AG04449 (cell line): ENCODE measurements around the gene RAB26.

Experiments used
- CTCF ChIA-PET: fragments of 350-600 bp; formaldehyde crosslinking; extraction: SDS; loops from one replicate; lab custom pipeline; 2021; ENCODE audit warnings: antibody characterized with exemption; lab: Yijun Ruan, JAX
- POLR2A ChIA-PET: fragments of 400-600, 350-600 bp; formaldehyde crosslinking; extraction: SDS; loops from one replicate; lab custom pipeline; 2020; ENCODE audit warnings: antibody characterized with exemption, inconsistent platforms; lab: Yijun Ruan, JAX
- DNase-seq: peaks from one replicate; pipeline ENCODE4 v3.0.0-alpha.2; 2010; ENCODE audit warnings: low read depth, low spot score
- H3K4me3 ChIP-seq: 2 replicates; pipeline ENCODE4 v1.5.1; 2011; ENCODE audit warnings: low read depth, mild to moderate bottlenecking, control low read depth, low read length
- TF ChIP-seq, protein P1 (sequence below): IDR thresholded peaks from one replicate; pipeline ENCODE4 v1.5.1; 2011; ENCODE audit warnings: mild to moderate bottlenecking, moderate library complexity, low read length, control low read depth, inconsistent platforms; ENCODE audit not compliant: insufficient read depth; ENCODE audit errors: missing control alignments

Gene RAB26

DNA sequence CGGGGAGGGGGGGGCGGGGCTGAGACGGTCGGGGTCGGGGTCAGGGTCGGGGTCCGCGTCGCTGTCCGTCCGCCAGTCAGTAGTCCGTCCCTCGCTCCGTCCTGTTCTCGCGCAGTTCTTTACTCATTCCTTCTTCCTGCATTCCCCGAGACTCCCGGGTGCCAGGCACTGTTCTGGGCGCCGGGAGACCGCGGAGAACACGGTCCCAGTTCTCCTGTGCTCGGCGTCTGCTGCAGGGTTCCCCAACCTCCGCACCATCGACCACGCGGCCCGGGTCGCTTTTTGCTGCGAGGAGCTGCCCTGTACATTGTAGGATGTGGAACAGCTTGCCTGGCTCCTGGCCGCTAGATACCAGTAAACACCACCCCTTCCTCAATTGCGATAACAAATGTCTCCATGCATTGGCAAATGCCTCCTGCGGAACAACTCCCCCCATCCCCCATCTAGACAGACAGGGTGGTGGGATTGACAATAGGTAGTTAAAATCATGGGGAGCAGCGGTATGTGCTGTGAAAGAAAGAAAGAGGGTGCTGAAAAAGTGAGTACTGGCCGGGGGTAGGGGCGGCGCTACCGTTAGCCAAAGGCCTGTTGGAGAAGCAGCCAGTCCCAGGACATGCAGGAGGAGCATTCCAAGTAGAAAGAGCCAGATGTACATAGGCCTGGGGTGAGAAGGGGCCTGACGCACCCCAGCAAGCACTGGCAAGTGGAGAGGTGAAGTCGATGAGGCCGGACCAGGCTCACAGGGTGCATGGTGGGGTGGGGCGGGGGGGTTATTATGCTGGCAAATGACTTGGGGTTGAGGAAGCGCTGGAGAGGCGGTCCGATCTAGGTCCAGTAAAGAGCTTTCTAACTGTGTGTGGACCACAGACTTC is 7.8 kb downstream of the RAB26 start:
- POLR2A ChIA-PET, result interaction anchor here (0.6 to 2.2 kb wide), 53 partner anchors 7 to 871 kb away, joined by 3 to 36 read pairs (median 4); partner anchors contain the start of genes AMDHD2, BRICD5, FAHD1 and HAGH
- DNase-seq, result no peak
- CTCF ChIA-PET, result interaction anchor here (0.7 to 5.9 kb wide), 3 partner anchors 11 to 153 kb away, joined by 3 to 38 read pairs (median 4); no protein-coding TSS in a partner anchor

DNA sequence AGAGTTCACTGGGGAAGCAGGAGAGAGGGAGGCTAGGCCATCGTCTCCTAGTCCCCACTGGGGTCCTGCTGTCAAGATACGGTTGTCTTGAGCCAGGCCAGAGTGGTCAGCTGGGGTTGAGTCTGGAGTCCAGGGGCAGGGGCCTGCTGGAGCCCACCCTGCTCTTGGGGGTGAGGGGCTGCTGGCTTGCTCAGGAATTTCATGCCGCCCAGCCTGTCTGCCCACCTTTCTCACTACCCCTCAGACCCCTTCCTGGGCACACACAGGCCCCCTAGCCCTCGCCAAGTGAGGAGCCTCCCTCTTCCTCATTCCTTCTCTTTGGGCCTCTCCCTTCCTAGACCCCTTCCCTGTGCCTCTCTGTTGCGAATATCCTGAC is 8.4 kb downstream of the RAB26 start:
- CTCF ChIA-PET, result interaction anchor here (0.7 to 1.1 kb wide), 2 partner anchors 11 to 153 kb away, joined by 3 to 4 read pairs; no protein-coding TSS in a partner anchor
- peak overlapping the region; percentile 90 for H3K4me3 ChIP-seq
- POLR2A ChIA-PET, result no interaction called here
- no peak for DNase-seq
- TF ChIP-seq, protein P1, sequence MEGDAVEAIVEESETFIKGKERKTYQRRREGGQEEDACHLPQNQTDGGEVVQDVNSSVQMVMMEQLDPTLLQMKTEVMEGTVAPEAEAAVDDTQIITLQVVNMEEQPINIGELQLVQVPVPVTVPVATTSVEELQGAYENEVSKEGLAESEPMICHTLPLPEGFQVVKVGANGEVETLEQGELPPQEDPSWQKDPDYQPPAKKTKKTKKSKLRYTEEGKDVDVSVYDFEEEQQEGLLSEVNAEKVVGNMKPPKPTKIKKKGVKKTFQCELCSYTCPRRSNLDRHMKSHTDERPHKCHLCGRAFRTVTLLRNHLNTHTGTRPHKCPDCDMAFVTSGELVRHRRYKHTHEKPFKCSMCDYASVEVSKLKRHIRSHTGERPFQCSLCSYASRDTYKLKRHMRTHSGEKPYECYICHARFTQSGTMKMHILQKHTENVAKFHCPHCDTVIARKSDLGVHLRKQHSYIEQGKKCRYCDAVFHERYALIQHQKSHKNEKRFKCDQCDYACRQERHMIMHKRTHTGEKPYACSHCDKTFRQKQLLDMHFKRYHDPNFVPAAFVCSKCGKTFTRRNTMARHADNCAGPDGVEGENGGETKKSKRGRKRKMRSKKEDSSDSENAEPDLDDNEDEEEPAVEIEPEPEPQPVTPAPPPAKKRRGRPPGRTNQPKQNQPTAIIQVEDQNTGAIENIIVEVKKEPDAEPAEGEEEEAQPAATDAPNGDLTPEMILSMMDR, result no peak

More for the DNA sequence above, 7.8 kb downstream of the RAB26 start:
- peak overlapping the region; percentile 90 for H3K4me3 ChIP-seq
- TF ChIP-seq, protein P1, result no peak

DNA sequence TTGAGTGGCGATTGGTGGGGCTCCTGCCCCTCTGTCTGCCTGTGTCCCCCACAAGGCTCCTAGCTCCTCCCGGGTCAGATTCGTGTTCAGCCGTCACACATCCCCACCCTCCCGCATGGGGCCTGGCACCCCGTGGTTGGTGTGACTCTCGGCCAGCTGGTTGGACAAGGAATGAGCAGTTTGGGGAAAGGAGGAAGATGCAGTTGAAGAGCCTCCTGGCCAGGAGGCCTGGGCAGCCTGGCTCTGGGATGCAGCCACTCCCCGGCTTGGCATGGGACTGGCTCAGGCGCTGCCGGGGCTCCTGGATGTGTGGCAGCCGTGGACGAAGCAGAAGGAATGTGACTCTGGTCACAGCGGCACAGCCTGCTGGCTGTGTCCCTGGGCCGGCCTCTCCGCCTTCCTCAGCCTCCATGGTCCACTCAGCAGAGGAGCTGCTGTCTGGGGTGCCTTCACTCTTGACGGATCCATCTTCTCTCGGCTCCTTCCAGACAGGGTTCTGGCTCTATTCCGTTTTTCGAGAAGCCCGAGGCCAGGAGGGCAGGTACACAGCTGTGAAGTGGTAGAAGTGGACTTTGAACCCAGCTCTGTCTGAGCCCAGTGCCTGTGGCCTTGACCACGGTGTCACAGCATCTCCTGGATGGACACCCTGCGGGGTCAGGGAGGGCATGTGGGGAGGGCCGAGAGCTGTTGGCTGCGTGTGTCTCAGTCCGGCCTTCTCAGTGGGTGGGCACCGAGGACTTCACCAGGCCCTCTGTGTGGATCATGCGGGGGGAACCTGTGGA is 9.2 kb downstream of the RAB26 start:
- CTCF ChIA-PET, result no interaction called here
- peak overlapping the region; percentile 12; the same call in 1 of the 2 replicates for H3K4me3 ChIP-seq

DNA sequence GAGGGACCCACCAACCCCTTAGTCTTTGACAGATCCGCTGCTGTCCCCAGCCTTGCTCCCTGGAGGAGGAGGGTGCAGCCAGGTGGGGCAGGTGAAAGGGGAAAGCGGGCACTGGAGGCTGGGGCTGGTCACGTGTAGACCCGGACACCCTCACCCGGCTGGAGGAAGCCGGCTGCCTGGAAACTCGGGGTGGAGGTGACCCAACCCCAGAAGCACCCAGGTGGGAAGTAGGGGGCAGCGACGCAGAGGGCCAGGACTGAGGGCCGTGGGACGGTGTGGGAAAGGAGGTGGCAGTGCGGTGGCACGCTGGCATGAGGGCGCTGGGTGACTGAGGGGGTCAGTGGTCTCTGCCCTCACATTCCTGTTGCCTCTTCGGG is 9.8 kb downstream of the RAB26 start:
- ChIA-PET POLR2A (no interaction called here), CTCF (no interaction called here)
- DNase-seq, result no peak
- H3K4me3 ChIP-seq, result no peak overlapping the region
- TF ChIP-seq, protein P1, result no peak

More for the DNA sequence above, 9.2 kb downstream of the RAB26 start:
- POLR2A ChIA-PET, result no interaction called here
- TF ChIP-seq, protein P1, result no peak
- DNase-seq, result no peak

DNA sequence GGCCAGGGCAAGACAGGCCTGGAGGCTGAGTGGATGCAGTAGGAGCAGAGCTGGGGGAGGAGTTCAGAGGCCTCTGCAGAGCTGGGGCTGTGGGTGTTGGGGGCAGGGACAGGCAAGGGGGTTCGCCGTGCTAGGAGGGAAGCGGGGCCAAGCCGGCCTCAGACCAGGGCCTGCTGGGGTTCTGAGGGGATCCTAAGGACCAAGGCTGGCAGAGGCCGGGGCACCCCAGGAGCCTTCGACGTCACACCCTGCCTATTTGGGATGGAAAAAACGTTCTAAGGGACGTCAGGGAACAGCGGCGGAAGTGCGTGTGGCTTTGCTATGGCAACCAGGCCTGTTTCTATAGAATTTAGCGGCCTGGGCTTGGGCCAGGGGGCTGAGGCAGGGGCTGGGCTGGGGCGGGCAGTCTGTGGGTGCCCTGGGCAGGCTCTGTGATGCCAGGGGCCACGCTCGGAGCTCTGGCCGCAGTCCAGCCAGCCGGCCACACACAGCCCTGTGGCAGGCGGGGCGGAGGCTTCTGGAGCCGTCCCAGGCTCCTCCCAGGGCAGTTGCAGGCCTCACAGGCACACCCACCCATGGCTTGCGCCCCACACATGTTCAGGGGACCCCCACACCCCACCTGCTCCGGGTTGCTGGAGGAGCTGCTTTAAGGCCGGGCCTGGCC is 10.9 kb downstream of the RAB26 start:
- TF ChIP-seq, protein P1, result no peak
- ChIA-PET POLR2A (no interaction called here), CTCF (no interaction called here)
- DNase-seq, result no peak
- H3K4me3 ChIP-seq, result no peak overlapping the region
